Measurements from ENCODE around the gene PSMA6. TPM values are rescaled to one million over a fixed set of nuclear protein-coding genes. Genes with fewer than 3 reads are reported as not detected.

The PSMA6 gene
- total and polyA plus RNA-seq, 2 of the 8 experiments (the other 6 are each of a cell fraction or from before 2014, with no cell fraction given): 180 to 238 TPM

DNA sequence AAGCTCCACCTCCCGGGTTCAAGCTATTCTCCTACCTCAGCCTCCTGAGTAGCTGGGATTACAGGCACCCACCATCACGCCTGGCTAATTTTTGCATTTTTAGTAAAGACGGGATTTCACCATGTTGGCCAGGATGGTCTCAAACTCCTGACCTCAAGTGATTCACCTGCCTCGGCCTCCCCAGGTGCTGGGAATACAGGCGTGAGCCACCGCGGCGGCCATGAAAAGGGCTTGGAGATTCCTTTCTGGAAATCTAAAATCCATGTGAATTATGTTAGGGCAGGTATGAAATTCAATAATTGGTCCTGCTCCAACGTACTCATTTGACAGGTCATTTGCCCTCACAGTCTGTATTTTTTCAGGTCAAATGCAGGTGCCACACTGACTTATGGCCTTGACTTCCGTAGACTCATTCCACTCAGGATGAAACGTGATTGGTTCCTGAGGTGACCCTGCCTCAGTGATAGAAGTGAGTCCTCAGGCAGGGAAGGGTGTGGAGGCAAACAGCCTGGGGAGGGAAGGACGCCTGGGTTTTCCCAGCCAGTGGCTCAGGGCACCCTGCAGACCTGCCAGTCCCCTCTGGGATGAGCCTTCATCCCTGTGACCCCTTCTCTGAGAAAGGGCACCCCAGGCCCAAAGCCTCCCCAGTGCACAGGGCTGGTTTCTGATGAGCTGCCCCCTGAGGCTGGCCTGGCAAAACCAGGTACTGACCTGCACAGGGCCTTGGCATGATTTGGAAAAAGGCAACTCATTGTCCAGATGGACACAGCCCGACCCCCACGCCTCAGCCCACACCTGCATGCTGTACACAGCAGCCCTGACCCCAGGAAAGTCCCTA is 48.7 kb downstream of the PSMA6 start:
- ChIA-PET CTCF (ENCODE audit: partially characterized antibody) (interaction anchor here (0.9 to 1.3 kb wide), 3 partner anchors 65 to 196 kb away, joined by 3 to 4 read pairs (median 4); no protein-coding TSS in a partner anchor), POLR2A (ENCODE audit: partially characterized antibody) (interaction anchor here (0.9 kb wide), 1 partner anchor 10 kb away, joined by 3 read pairs; no protein-coding TSS in a partner anchor)
- H3K9ac ChIP-seq (replicated peaks in 1 of 4; ENCODE audit: extremely low read depth in 1 of 4, low read depth in 3 of 4, low read length in 3 of 4): no peak overlapping the region
- H2BK15ac ChIP-seq (ENCODE audit: low read length): no peak overlapping the region
- no peak overlapping the region for H2BK120ac ChIP-seq (replicated peaks; ENCODE audit: low read depth, low read length)
- H2AFZ ChIP-seq (ENCODE audit: low read length): 0 out of 2 replicates have a peak overlapping the region, but pooled peaks have one; percentile 40
- no peak overlapping the region for H3K14ac ChIP-seq (ENCODE audit: insufficient read length)
- H3K79me2 ChIP-seq (ENCODE audit: control insufficient read depth in 1 of 2, insufficient read depth in 2 of 2, low read length in 2 of 2): no peaks in the 10 kb centered on the region
- H2BK20ac ChIP-seq (ENCODE audit: low read length): no peak overlapping the region
- FAIRE-seq (no peak), DNase-seq (ENCODE audit: low read depth in 1 of 2, low spot score in 2 of 2) (no peak)
- H3K27me3 ChIP-seq (replicated peaks in 1 of 4; ENCODE audit: control insufficient read depth in 3 of 4, extremely low read depth in 1 of 4, insufficient read depth in 3 of 4, low read length in 3 of 4): no peaks in the 10 kb centered on the region
- H2BK12ac ChIP-seq (ENCODE audit: low read depth, low read length): peak overlapping the region; percentile 87; the same call in 1 of the 2 replicates
- no peaks in the 10 kb centered on the region for H4K20me1 ChIP-seq (replicated peaks in 1 of 2; ENCODE audit: control insufficient read depth in 1 of 2, insufficient read depth in 2 of 2, low read length in 2 of 2)
- H3K36me3 ChIP-seq (ENCODE audit: control insufficient read depth in 2 of 4, insufficient read depth in 4 of 4, low read length in 3 of 4): no peaks in the 10 kb centered on the region
- no peak overlapping the region for H3K4me2 ChIP-seq (ENCODE audit: insufficient read depth in 1 of 2, low read depth in 2 of 2, low read length in 2 of 2)
- peaks cover 3 to 25% (median 19%) of the 10 kb centered on the region in 4 experiments for H3K4me1 ChIP-seq (replicated peaks in 1 of 4; ENCODE audit: control insufficient read depth in 3 of 4, insufficient read depth in 4 of 4, low read length in 3 of 4)
- H3K18ac ChIP-seq (ENCODE audit: extremely low read depth, low read length): no peak overlapping the region; the same call in none of the 2 replicates
- H4K5ac ChIP-seq (ENCODE audit: insufficient read length, low read depth, low read length): no peak overlapping the region
- H4K91ac ChIP-seq (replicated peaks; ENCODE audit: insufficient read length, low read length): peak overlapping the region; percentile 41
- no peak overlapping the region for H3K56ac ChIP-seq (replicated peaks; ENCODE audit: insufficient read length, low read depth, low read length)
- H4K8ac ChIP-seq (ENCODE audit: extremely low read depth, insufficient read depth, low read length): peak overlapping the region; percentile 72
- no peaks in the 10 kb centered on the region for H3K79me1 ChIP-seq (ENCODE audit: low read depth, low read length)
- no peak overlapping the region for H3K4ac ChIP-seq (replicated peaks; ENCODE audit: insufficient read length, low read depth, low read length)
- WGBS, 2 experiments (ENCODE audit: extremely low coverage in 1 of 2, insufficient coverage in 1 of 2, insufficient read length in 1 of 2, insufficient replicate concordance in 2 of 2, low coverage in 1 of 2, low lambda C conversion rate in 2 of 2, missing lambda C conversion rate in 1 of 2): 80% methylated on average over 14 of the region's 14 CpGs; no CpG with 5 or more reads in 1 of the 2 experiments
- no peak overlapping the region for H3K23ac ChIP-seq (ENCODE audit: insufficient read length)
- no peak overlapping the region for H3K4me3 ChIP-seq (ENCODE audit: extremely low read depth in 1 of 4, insufficient read depth in 2 of 4, low read depth in 3 of 4, low read length in 4 of 4)
- H3K9me3 ChIP-seq (ENCODE audit: insufficient read depth in 2 of 2, low read depth in 1 of 2, low read length in 1 of 2): no peaks in the 10 kb centered on the region
- H2BK5ac ChIP-seq (ENCODE audit: low read depth, low read length): peak overlapping the region; percentile 44; the same call in 1 of the 2 replicates
- H3K27ac ChIP-seq (ENCODE audit: low read depth, low read length): no peak overlapping the region
- H3K23me2 ChIP-seq (ENCODE audit: low read depth, low read length): no peaks in the 10 kb centered on the region
- peak overlapping the region; percentile 13; the same call in 1 of the 2 replicates for H2AK5ac ChIP-seq (ENCODE audit: low read depth, low read length)
- TF ChIP-seq CHD2 (IDR thresholded peaks at IDR 0.05; ENCODE audit: low read length) (no peak), RBBP5 (IDR thresholded peaks at IDR 0.05; ENCODE audit: borderline replicate concordance, low read depth, low read length) (no peak), SIN3A (conservative IDR thresholded peaks at IDR 0.05 in 1 of 2, IDR thresholded peaks at IDR 0.05 in 1 of 2; ENCODE audit: low read depth in 1 of 2, low read length in 2 of 2) (no peak), KDM5A (IDR thresholded peaks at IDR 0.05; ENCODE audit: low read length) (no peak)
